Endothelial cell of umbilical vein (primary cell): ENCODE data around the gene ENOSF1.

Source experiments
- POLR2A ChIP-seq: IDR thresholded peaks from 2 replicates; pipeline ENCODE4 v1.6.1; 2012; ENCODE audit warnings: low read depth, mild to moderate bottlenecking, control low read depth, low read length
- TF ChIP-seq, protein P1 (sequence below), 2 donors: IDR thresholded peaks; 1 replicate in 1 of 2; 2 replicates in 1 of 2; pipeline ENCODE4 v1.5.1; 2011; ENCODE audit warnings: low read length in 2 of 2, mild to moderate bottlenecking in 2 of 2, moderate library complexity in 2 of 2, control low read depth in 1 of 2, inconsistent platforms in 1 of 2, low read depth in 1 of 2; ENCODE audit not compliant: insufficient read depth in 1 of 2; ENCODE audit errors: extremely low read depth in 1 of 2
- TF ChIP-seq, protein P2 (sequence below): IDR thresholded peaks from 2 replicates; pipeline ENCODE4 v1.6.1; 2011; ENCODE audit not compliant: insufficient read depth, insufficient read length

DNA sequence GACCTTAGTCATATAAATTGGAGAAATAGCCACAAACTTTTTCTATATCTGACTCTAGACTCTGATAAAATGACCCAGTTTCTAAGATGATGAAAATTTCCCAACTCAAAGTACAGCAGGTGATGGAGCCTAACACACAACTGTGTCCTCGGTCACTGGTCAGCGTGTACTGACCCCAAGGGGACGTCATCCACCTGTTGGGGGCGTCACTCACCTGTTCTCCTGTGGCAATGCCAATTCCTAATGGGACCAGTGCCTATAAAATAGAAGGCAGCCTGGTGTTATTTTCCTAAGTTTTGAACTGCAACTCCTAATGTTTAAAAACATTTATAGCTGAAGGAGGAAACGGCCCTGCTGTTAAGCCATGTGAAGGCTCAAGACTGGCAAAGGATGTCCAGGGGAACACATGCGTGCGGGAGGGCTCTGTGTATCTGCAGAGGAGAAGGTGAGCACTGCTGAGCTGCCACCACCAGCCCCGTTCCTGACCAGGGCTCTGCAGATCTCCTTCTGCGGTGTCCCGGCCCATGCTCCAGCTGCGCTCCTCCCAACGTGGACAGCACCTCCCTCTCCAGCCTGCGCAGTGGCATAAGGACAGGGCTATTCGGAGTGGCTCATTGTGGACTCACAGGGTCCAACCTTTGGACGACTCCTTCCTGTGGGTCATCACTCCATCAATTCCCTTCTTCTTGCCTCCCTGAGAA is 33.8 kb downstream of the ENOSF1 start:
- TF ChIP-seq, protein P1, sequence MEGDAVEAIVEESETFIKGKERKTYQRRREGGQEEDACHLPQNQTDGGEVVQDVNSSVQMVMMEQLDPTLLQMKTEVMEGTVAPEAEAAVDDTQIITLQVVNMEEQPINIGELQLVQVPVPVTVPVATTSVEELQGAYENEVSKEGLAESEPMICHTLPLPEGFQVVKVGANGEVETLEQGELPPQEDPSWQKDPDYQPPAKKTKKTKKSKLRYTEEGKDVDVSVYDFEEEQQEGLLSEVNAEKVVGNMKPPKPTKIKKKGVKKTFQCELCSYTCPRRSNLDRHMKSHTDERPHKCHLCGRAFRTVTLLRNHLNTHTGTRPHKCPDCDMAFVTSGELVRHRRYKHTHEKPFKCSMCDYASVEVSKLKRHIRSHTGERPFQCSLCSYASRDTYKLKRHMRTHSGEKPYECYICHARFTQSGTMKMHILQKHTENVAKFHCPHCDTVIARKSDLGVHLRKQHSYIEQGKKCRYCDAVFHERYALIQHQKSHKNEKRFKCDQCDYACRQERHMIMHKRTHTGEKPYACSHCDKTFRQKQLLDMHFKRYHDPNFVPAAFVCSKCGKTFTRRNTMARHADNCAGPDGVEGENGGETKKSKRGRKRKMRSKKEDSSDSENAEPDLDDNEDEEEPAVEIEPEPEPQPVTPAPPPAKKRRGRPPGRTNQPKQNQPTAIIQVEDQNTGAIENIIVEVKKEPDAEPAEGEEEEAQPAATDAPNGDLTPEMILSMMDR (IDR thresholded peaks at IDR 0.05; ENCODE audit: extremely low read depth in 1 of 2, insufficient read depth in 1 of 2, low read depth in 1 of 2, low read length in 2 of 2) = no peak
- TF ChIP-seq, protein P2, sequence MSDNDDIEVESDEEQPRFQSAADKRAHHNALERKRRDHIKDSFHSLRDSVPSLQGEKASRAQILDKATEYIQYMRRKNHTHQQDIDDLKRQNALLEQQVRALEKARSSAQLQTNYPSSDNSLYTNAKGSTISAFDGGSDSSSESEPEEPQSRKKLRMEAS = no peak
- no peak for TF ChIP-seq POLR2A
